ENCODE data around the gene WDFY2.

DNA sequence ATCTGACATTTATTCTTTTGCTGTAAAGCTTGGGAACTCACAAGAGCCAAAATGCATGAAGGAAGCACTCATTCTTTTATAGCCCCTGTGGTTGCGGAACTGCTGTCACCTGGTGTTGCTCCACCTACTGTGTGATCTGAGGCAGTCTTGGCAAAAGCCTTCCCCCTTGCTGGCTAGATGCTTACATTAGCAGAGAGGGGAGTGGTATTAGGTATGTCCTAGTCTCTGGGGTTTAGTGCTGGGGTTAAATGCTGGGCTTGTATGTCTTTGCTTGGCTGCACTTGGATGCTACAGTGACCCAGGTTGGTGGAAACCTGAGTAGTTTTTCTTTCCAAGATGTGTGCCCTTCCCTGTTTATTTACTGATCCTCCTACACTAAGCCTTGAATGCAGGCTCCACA lies 99.3 kb downstream of the WDFY2 start:
- TF ChIP-seq, protein P1, sequence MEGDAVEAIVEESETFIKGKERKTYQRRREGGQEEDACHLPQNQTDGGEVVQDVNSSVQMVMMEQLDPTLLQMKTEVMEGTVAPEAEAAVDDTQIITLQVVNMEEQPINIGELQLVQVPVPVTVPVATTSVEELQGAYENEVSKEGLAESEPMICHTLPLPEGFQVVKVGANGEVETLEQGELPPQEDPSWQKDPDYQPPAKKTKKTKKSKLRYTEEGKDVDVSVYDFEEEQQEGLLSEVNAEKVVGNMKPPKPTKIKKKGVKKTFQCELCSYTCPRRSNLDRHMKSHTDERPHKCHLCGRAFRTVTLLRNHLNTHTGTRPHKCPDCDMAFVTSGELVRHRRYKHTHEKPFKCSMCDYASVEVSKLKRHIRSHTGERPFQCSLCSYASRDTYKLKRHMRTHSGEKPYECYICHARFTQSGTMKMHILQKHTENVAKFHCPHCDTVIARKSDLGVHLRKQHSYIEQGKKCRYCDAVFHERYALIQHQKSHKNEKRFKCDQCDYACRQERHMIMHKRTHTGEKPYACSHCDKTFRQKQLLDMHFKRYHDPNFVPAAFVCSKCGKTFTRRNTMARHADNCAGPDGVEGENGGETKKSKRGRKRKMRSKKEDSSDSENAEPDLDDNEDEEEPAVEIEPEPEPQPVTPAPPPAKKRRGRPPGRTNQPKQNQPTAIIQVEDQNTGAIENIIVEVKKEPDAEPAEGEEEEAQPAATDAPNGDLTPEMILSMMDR (IDR thresholded peaks at IDR 0.05): no peak
- TF ChIP-seq POLR2A (IDR thresholded peaks at IDR 0.05) (no peak), EP300 (IDR thresholded peaks at IDR 0.05) (no peak)

All from tibial nerve (tissue), 4 donors.